GM23338 (cell line): Measurements from ENCODE around the gene PRSS33.

Source experiments
- EZH2 ChIP-seq: fragments of 200-600 bp; sonication (generic); IDR thresholded peaks from one replicate; pipeline ENCODE4 v1.8.0; 2017; ENCODE audit warnings: antibody characterized with exemption, mild to moderate bottlenecking, low read depth; ENCODE audit not compliant: unreplicated experiment
- EZH2phosphoT487 ChIP-seq: fragments of 200-600 bp; sonication (generic); IDR thresholded peaks from one replicate; pipeline ENCODE4 v1.8.1; 2018; ENCODE audit warnings: antibody characterized with exemption; ENCODE audit not compliant: unreplicated experiment
- POLR2AphosphoS5 ChIP-seq: IDR thresholded peaks from 2 replicates; pipeline ENCODE4 v1.6.1; 2016; ENCODE audit warnings: antibody characterized with exemption, low read depth
- TF ChIP-seq, protein P1 (sequence below), 2 experiments: fragments of 200-600 bp in 1 of 2; sonication (generic) in 1 of 2; conservative IDR thresholded peaks; 2 replicates each; pipeline versions ENCODE4 v1.5.1 to v1.6.1; 2016 to 2017; ENCODE audit warnings: antibody characterized with exemption in 2 of 2, low read depth in 2 of 2, mild to moderate bottlenecking in 2 of 2, moderate library complexity in 1 of 2
- TF ChIP-seq, protein P2 (sequence below): IDR thresholded peaks from one replicate; pipeline ENCODE4 v1.6.1; 2018; ENCODE audit warnings: antibody characterized with exemption; ENCODE audit not compliant: unreplicated experiment
- TF ChIP-seq, protein P3 (sequence below): IDR thresholded peaks from 2 replicates; pipeline ENCODE4 v1.6.1; 2016; ENCODE audit warnings: antibody characterized with exemption

- TF ChIP-seq, protein P1, sequence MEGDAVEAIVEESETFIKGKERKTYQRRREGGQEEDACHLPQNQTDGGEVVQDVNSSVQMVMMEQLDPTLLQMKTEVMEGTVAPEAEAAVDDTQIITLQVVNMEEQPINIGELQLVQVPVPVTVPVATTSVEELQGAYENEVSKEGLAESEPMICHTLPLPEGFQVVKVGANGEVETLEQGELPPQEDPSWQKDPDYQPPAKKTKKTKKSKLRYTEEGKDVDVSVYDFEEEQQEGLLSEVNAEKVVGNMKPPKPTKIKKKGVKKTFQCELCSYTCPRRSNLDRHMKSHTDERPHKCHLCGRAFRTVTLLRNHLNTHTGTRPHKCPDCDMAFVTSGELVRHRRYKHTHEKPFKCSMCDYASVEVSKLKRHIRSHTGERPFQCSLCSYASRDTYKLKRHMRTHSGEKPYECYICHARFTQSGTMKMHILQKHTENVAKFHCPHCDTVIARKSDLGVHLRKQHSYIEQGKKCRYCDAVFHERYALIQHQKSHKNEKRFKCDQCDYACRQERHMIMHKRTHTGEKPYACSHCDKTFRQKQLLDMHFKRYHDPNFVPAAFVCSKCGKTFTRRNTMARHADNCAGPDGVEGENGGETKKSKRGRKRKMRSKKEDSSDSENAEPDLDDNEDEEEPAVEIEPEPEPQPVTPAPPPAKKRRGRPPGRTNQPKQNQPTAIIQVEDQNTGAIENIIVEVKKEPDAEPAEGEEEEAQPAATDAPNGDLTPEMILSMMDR (conservative IDR thresholded peaks at IDR 0.05; ENCODE audit: low read depth in 2 of 2): no peak
- TF ChIP-seq POLR2AphosphoS5: no peak
- TF ChIP-seq, protein P2, sequence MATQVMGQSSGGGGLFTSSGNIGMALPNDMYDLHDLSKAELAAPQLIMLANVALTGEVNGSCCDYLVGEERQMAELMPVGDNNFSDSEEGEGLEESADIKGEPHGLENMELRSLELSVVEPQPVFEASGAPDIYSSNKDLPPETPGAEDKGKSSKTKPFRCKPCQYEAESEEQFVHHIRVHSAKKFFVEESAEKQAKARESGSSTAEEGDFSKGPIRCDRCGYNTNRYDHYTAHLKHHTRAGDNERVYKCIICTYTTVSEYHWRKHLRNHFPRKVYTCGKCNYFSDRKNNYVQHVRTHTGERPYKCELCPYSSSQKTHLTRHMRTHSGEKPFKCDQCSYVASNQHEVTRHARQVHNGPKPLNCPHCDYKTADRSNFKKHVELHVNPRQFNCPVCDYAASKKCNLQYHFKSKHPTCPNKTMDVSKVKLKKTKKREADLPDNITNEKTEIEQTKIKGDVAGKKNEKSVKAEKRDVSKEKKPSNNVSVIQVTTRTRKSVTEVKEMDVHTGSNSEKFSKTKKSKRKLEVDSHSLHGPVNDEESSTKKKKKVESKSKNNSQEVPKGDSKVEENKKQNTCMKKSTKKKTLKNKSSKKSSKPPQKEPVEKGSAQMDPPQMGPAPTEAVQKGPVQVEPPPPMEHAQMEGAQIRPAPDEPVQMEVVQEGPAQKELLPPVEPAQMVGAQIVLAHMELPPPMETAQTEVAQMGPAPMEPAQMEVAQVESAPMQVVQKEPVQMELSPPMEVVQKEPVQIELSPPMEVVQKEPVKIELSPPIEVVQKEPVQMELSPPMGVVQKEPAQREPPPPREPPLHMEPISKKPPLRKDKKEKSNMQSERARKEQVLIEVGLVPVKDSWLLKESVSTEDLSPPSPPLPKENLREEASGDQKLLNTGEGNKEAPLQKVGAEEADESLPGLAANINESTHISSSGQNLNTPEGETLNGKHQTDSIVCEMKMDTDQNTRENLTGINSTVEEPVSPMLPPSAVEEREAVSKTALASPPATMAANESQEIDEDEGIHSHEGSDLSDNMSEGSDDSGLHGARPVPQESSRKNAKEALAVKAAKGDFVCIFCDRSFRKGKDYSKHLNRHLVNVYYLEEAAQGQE: no peak
- no peak for TF ChIP-seq EZH2phosphoT487
- no peak for TF ChIP-seq EZH2
- TF ChIP-seq, protein P3, sequence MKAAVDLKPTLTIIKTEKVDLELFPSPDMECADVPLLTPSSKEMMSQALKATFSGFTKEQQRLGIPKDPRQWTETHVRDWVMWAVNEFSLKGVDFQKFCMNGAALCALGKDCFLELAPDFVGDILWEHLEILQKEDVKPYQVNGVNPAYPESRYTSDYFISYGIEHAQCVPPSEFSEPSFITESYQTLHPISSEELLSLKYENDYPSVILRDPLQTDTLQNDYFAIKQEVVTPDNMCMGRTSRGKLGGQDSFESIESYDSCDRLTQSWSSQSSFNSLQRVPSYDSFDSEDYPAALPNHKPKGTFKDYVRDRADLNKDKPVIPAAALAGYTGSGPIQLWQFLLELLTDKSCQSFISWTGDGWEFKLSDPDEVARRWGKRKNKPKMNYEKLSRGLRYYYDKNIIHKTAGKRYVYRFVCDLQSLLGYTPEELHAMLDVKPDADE: no peak
Measured at GRCh38 chr16:2811703-2812471, 24.5 kb upstream of the PRSS33 start.
